Endothelial cell of umbilical vein (primary cell): Measurements from ENCODE around the gene CHRM4. TPM values are rescaled to one million over a fixed set of nuclear protein-coding genes. Genes with fewer than 3 reads are reported as not detected.

Experiments
- BruUV-seq: library from RNA; stranded (reverse); fragments of 400-500 nt; replicated peaks from 2 replicates; lab custom pipeline; 2021; lab: Mats Ljungman, UMichigan
- CTCF ChIA-PET: fragments of 300-600, 350-600 bp; sonication (Branson Sonifier 250); formaldehyde crosslinking; loops from one replicate; lab custom pipeline; 2021; ENCODE audit warnings: antibody characterized with exemption, inconsistent platforms; lab: Charles Lee
- POLR2A ChIA-PET: fragments of 300-600, 350-600 bp; sonication (Branson Sonifier 250); formaldehyde crosslinking; loops from one replicate; lab custom pipeline; 2021; ENCODE audit warnings: antibody characterized with exemption, inconsistent platforms; lab: Charles Lee
- DNase-seq: peaks from one replicate; pipeline ENCODE4 v3.0.0-alpha.2; 2011; ENCODE audit warnings: low read depth, low spot score
- FAIRE-seq: peaks from 2 replicates; lab custom pipeline; 2011; peaks lifted over from hg19 to GRCh38; lab: Jason Lieb, UNC
- H2AFZ ChIP-seq: 2 replicates; pipeline ENCODE4 v1.6.0; 2012; ENCODE audit warnings: low read depth, low read length, control low read depth, inconsistent platforms
- H3K27ac ChIP-seq: 2 replicates; pipeline ENCODE4 v1.5.1; 2011; ENCODE audit warnings: low read depth, mild to moderate bottlenecking, control low read depth, low read length, moderate library complexity; ENCODE audit not compliant: insufficient read depth
- H3K27me3 ChIP-seq, 2 experiments: 2 replicates each; pipeline versions ENCODE4 v1.6.0 to v1.6.1; 2011; ENCODE audit warnings: low read length in 2 of 2, mixed read lengths in 1 of 2; ENCODE audit not compliant: control insufficient read depth in 2 of 2, insufficient read depth in 2 of 2
- H3K36me3 ChIP-seq, 2 experiments: 2 replicates in 1 of 2; 3 replicates in 1 of 2; pipeline ENCODE4 v1.5.1; 2011; ENCODE audit warnings: low read length in 2 of 2, mild to moderate bottlenecking in 1 of 2, moderate library complexity in 1 of 2; ENCODE audit not compliant: control insufficient read depth in 2 of 2, insufficient read depth in 2 of 2; ENCODE audit errors: extremely low read depth in 1 of 2
- H3K4me1 ChIP-seq: 3 replicates; pipeline ENCODE4 v1.5.1; 2011; ENCODE audit warnings: mild to moderate bottlenecking, low read length; ENCODE audit not compliant: control insufficient read depth, insufficient read depth; ENCODE audit errors: extremely low read depth
- H3K4me2 ChIP-seq: 2 replicates; pipeline ENCODE4 v1.6.1; 2011; ENCODE audit warnings: low read length, control low read depth, mixed read lengths; ENCODE audit not compliant: insufficient read depth
- H3K4me3 ChIP-seq, 3 experiments: fragments of 200-600 bp in 1 of 3; sonication (generic), shearing (Covaris generic) in 1 of 3; replicated peaks in 1 of 3; 2 replicates each; pipeline ENCODE4 v1.5.1; 2011 to 2016; ENCODE audit warnings: control low read depth in 3 of 3, low read length in 3 of 3, mild to moderate bottlenecking in 2 of 3, inconsistent platforms in 1 of 3, low read depth in 1 of 3, moderate library complexity in 1 of 3; ENCODE audit not compliant: insufficient read depth in 1 of 3
- H3K79me2 ChIP-seq: 2 replicates; pipeline ENCODE4 v1.6.0; 2012; ENCODE audit warnings: low read length, inconsistent platforms; ENCODE audit not compliant: control insufficient read depth, insufficient read depth
- H3K9ac ChIP-seq: replicated peaks from 2 replicates; pipeline ENCODE3; 2011; ENCODE audit warnings: low read length, control low read depth; ENCODE audit not compliant: insufficient read depth; ENCODE audit errors: extremely low read depth
- H3K9me1 ChIP-seq: replicated peaks from 3 replicates; pipeline ENCODE4 v1.6.0; 2011; ENCODE audit warnings: mild to moderate bottlenecking, low read length; ENCODE audit not compliant: control insufficient read depth, insufficient read depth; ENCODE audit errors: extremely low read depth
- H3K9me3 ChIP-seq: replicated peaks from 2 replicates; pipeline ENCODE4 v1.5.1; 2012; ENCODE audit warnings: low read length, inconsistent platforms; ENCODE audit not compliant: control insufficient read depth, insufficient read depth
- H4K20me1 ChIP-seq: replicated peaks from 2 replicates; pipeline ENCODE3; 2011; ENCODE audit warnings: mild to moderate bottlenecking, low read length; ENCODE audit not compliant: control insufficient read depth, insufficient read depth; ENCODE audit errors: extremely low read depth
- CTCF ChIP-seq, 2 donors: IDR thresholded peaks; 1 replicate in 1 of 2; 2 replicates in 1 of 2; pipeline ENCODE4 v1.5.1; 2011; ENCODE audit warnings: low read length in 2 of 2, mild to moderate bottlenecking in 2 of 2, moderate library complexity in 2 of 2, control low read depth in 1 of 2, inconsistent platforms in 1 of 2, low read depth in 1 of 2; ENCODE audit not compliant: insufficient read depth in 1 of 2; ENCODE audit errors: extremely low read depth in 1 of 2
- EZH2 ChIP-seq: IDR thresholded peaks from 2 replicates; pipeline ENCODE4 v1.6.1; 2012; ENCODE audit warnings: borderline replicate concordance, low read depth, mild to moderate bottlenecking, moderate library complexity, low read length, inconsistent platforms; ENCODE audit not compliant: severe bottlenecking
- FOS ChIP-seq: IDR thresholded peaks from 2 replicates; pipeline ENCODE4 v1.6.1; 2011; ENCODE audit warnings: mild to moderate bottlenecking, low read length, moderate library complexity, borderline replicate concordance; ENCODE audit not compliant: insufficient read depth
- GATA2 ChIP-seq: IDR thresholded peaks from 2 replicates; pipeline ENCODE4 v1.7.0; 2011; ENCODE audit warnings: low read depth, mild to moderate bottlenecking, moderate library complexity, mixed read lengths, low read length; ENCODE audit not compliant: insufficient read length, insufficient read depth
- JUN ChIP-seq: IDR thresholded peaks from 2 replicates; pipeline ENCODE4 v1.6.1; 2011; ENCODE audit warnings: borderline replicate concordance, low read depth; ENCODE audit not compliant: insufficient read length, insufficient read depth
- MAX ChIP-seq: IDR thresholded peaks from 2 replicates; pipeline ENCODE4 v1.6.1; 2011; ENCODE audit not compliant: insufficient read depth, insufficient read length
- MYC ChIP-seq: IDR thresholded peaks from one replicate; pipeline ENCODE4 v1.6.1; 2011; ENCODE audit warnings: mild to moderate bottlenecking, low read depth, low read length
- POLR2A ChIP-seq: IDR thresholded peaks from 2 replicates; pipeline ENCODE4 v1.6.1; 2012; ENCODE audit warnings: low read depth, mild to moderate bottlenecking, control low read depth, low read length
- POLR2AphosphoS5 ChIP-seq: IDR thresholded peaks from 2 replicates; pipeline ENCODE4 v1.6.1; 2012; ENCODE audit warnings: low read depth, mild to moderate bottlenecking, control low read depth, low read length, moderate library complexity; ENCODE audit not compliant: insufficient read depth
- dilution Hi-C: fragments of 300-500 bp; cut with MboI; formaldehyde crosslinking; loops from one replicate; pipeline ENCODE4 v1.15.0; 2019; ENCODE audit warnings: low sequenced_read_pairs; ENCODE audit not compliant: extremely low pct_ligation_motif_present
- intact Hi-C: fragments of 100-400 bp; cut with micrococcal nuclease; formaldehyde crosslinking; loops from one replicate; pipeline ENCODE4 v1.10.0; 2022
- polyA plus RNA-seq, 4 experiments: library from polyadenylated mRNA; depleted of rRNA in 3 of 4; stranded (reverse) in 3 of 4; unstranded in 1 of 4; fragments of >200 nt; gene quantifications; 2 replicates each; pipeline versions ENCODE4 v1.2.1 to v1.2.3, GENCODE V29; 2011 to 2012; ENCODE audit warnings: missing spikeins in 1 of 4
- total RNA-seq: library from RNA; stranded (reverse); gene quantifications from 2 replicates; pipeline ENCODE4 v1.2.3, GENCODE V29; 2021

Gene CHRM4
- total and polyA plus RNA-seq, 2 donors (not counting 3 experiments of a cell fraction or from before 2014, with no cell fraction given) = 0.04 to 0.22 TPM

GRCh38 chr11:46374815-46375214, 16.8 kb downstream of the CHRM4 start:
- ChIA-PET POLR2A (no interaction called here), CTCF (no interaction called here)
- Histone ChIP-seq H3K9me3 (no peaks in the 10 kb centered on the region), H3K27ac (no peak overlapping the region), H3K4me3 (no peak overlapping the region), H3K4me1 (no peaks in the 10 kb centered on the region), H3K36me3 (peaks cover 3 to 47% of the 10 kb centered on the region in 2 experiments), H3K27me3 (no peaks in the 10 kb centered on the region), H3K79me2 (no peaks in the 10 kb centered on the region), H3K9ac (no peak overlapping the region), H2AFZ (no peak overlapping the region), H3K9me1 (no peaks in the 10 kb centered on the region), H4K20me1 (no peaks in the 10 kb centered on the region), H3K4me2 (no peak overlapping the region)
- DNase-seq (no peak), FAIRE-seq (no peak)
- BruUV-seq = no TSS peak
- dilution Hi-C loops (no loop called here), intact Hi-C loops (no loop called here)
- TF ChIP-seq EZH2 (no peak), JUN (no peak), POLR2A (no peak)

- DNase-seq = no peak
- no peaks in the 10 kb centered on the region for H3K79me2 ChIP-seq
- TF ChIP-seq MAX (no peak), FOS (no peak), MYC (no peak), POLR2A (no peak), GATA2 (no peak), CTCF (IDR thresholded peaks at IDR 0.05; ENCODE audit: extremely low read depth in 1 of 2, insufficient read depth in 1 of 2, low read depth in 1 of 2, low read length in 2 of 2) (no peak), EZH2 (no peak), POLR2AphosphoS5 (no peak), JUN (no peak)
- peaks cover 3 to 47% of the 10 kb centered on the region in 2 experiments for H3K36me3 ChIP-seq
- no peak overlapping the region for H3K27ac ChIP-seq
- H3K9ac ChIP-seq = no peak overlapping the region
- H3K9me3 ChIP-seq = no peaks in the 10 kb centered on the region
- no peak overlapping the region for H3K4me3 ChIP-seq
- no peak for FAIRE-seq
- H3K4me1 ChIP-seq = no peaks in the 10 kb centered on the region
- ChIA-PET CTCF (interaction anchor here (1.0 kb wide), 1 partner anchor 9 kb away, joined by 3 read pairs; no protein-coding TSS in a partner anchor), POLR2A (no interaction called here)
- intact Hi-C loops = no loop called here
- BruUV-seq = no TSS peak
- no peaks in the 10 kb centered on the region for H3K27me3 ChIP-seq
- H3K4me2 ChIP-seq = no peak overlapping the region
- no peaks in the 10 kb centered on the region for H4K20me1 ChIP-seq
- H2AFZ ChIP-seq = no peak overlapping the region
- no peaks in the 10 kb centered on the region for H3K9me1 ChIP-seq
- dilution Hi-C loops = no loop called here
These were observed 17.5 kb downstream of the CHRM4 start for GRCh38 chr11:46373787-46374740.
